Measurements from ENCODE around the gene CHSY3.
A peak's percentile ranks its signal among the peaks of the same experiment; 100 is the strongest.

CHSY3 gene

GRCh38 chr5:130099008-130099407 is 194.7 kb downstream of the CHSY3 start:
- no peak for TF ChIP-seq CTCF (IDR thresholded peaks at IDR 0.05; ENCODE audit: low read depth, low read length)
- no peak for DNase-seq (ENCODE audit: low read depth, low spot score)
- in situ Hi-C loops (cut with HindIII; ENCODE audit: low sequenced_read_pairs): no loop called here
- H3K4me3 ChIP-seq (ENCODE audit: low read depth, low read length): no peak overlapping the region

GRCh38 chr5:130102375-130102774 is 198.1 kb downstream of the CHSY3 start:
- in situ Hi-C loops (cut with HindIII; ENCODE audit: low sequenced_read_pairs): no loop called here
- no peak overlapping the region for H3K4me3 ChIP-seq (ENCODE audit: low read depth, low read length)
- TF ChIP-seq CTCF (IDR thresholded peaks at IDR 0.05; ENCODE audit: low read depth, low read length): no peak
- no peak for DNase-seq (ENCODE audit: low read depth, low spot score)

GRCh38 chr5:130102960-130103359 is 198.7 kb downstream of the CHSY3 start:
- TF ChIP-seq CTCF (IDR thresholded peaks at IDR 0.05; ENCODE audit: low read depth, low read length): no peak
- no peak for DNase-seq (ENCODE audit: low read depth, low spot score)
- in situ Hi-C loops (cut with HindIII; ENCODE audit: low sequenced_read_pairs): no loop called here
- H3K4me3 ChIP-seq (ENCODE audit: low read depth, low read length): no peak overlapping the region

GRCh38 chr5:130104895-130105688 is 200.8 kb downstream of the CHSY3 start:
- DNase-seq (ENCODE audit: low read depth, low spot score): no peak
- no peak for TF ChIP-seq CTCF (IDR thresholded peaks at IDR 0.05; ENCODE audit: low read depth, low read length)
- H3K4me3 ChIP-seq (ENCODE audit: low read depth, low read length): no peak overlapping the region
- in situ Hi-C loops (cut with HindIII; ENCODE audit: low sequenced_read_pairs): no loop called here

- no peak overlapping the region for H3K4me3 ChIP-seq (ENCODE audit: low read depth, low read length)
- DNase-seq (ENCODE audit: low read depth, low spot score): no peak
- TF ChIP-seq CTCF (IDR thresholded peaks at IDR 0.05; ENCODE audit: low read depth, low read length): no peak
- in situ Hi-C loops (cut with HindIII; ENCODE audit: low sequenced_read_pairs): no loop called here
These were observed 202.2 kb downstream of the CHSY3 start for GRCh38 chr5:130106480-130106879.

GRCh38 chr5:130109152-130109551 is 204.9 kb downstream of the CHSY3 start:
- TF ChIP-seq CTCF (IDR thresholded peaks at IDR 0.05; ENCODE audit: low read depth, low read length): peak; percentile 67
- no peak overlapping the region for H3K4me3 ChIP-seq (ENCODE audit: low read depth, low read length)
- peak; percentile 57 for DNase-seq (ENCODE audit: low read depth, low spot score)
- in situ Hi-C loops (cut with HindIII; ENCODE audit: low sequenced_read_pairs): no loop called here
